CD14-positive monocyte (primary cell): ENCODE results near the gene KAZN. TPM values are rescaled to one million over a fixed set of nuclear protein-coding genes. Genes with fewer than 3 reads are reported as not detected.

Experiments used
- DNase-seq, 3 donors: peaks; one replicate each; pipeline ENCODE4 v3.0.0-alpha.2; 2011 to 2022
- H2AFZ ChIP-seq: 2 replicates; pipeline ENCODE4 v1.6.0; 2012; ENCODE audit warnings: mild to moderate bottlenecking, low read depth, low read length, inconsistent platforms; ENCODE audit not compliant: insufficient read depth, poor library complexity, severe bottlenecking
- H3K27ac ChIP-seq, 2 donors: 1 replicate in 1 of 2; 2 replicates in 1 of 2; pipeline ENCODE4 v1.5.1; 2012 to 2013; ENCODE audit warnings: low read length in 2 of 2, control low read depth in 1 of 2, inconsistent platforms in 1 of 2, low read depth in 1 of 2, mild to moderate bottlenecking in 1 of 2
- H3K27me3 ChIP-seq, 2 donors: one replicate each; pipeline versions ENCODE4 v1.6.0 to v1.6.1; 2011 to 2013; ENCODE audit warnings: low read length in 2 of 2; ENCODE audit not compliant: control insufficient read depth in 2 of 2, insufficient read depth in 2 of 2
- H3K36me3 ChIP-seq, 2 donors: replicated peaks in 1 of 2; 1 replicate in 1 of 2; 2 replicates in 1 of 2; pipeline versions ENCODE4 v1.5.1 to v1.6.1; 2012 to 2013; ENCODE audit warnings: low read length in 2 of 2, control low read depth in 1 of 2, inconsistent platforms in 1 of 2, mild to moderate bottlenecking in 1 of 2; ENCODE audit not compliant: insufficient read depth in 2 of 2, control insufficient read depth in 1 of 2
- H3K4me1 ChIP-seq, 2 donors: 1 replicate in 1 of 2; 2 replicates in 1 of 2; pipeline versions ENCODE4 v1.5.1 to v1.6.1; 2012 to 2013; ENCODE audit warnings: low read length in 2 of 2, control low read depth in 1 of 2, inconsistent platforms in 1 of 2, mild to moderate bottlenecking in 1 of 2, moderate library complexity in 1 of 2; ENCODE audit not compliant: insufficient read depth in 2 of 2, control insufficient read depth in 1 of 2
- H3K4me2 ChIP-seq: replicated peaks from 2 replicates; pipeline ENCODE3; 2012; ENCODE audit warnings: low read length, moderate library complexity, mild to moderate bottlenecking; ENCODE audit not compliant: poor library complexity, severe bottlenecking; ENCODE audit errors: extremely low read depth
- H3K4me3 ChIP-seq, 3 experiments: fragments of 200-600 bp in 1 of 3; sonication (generic) in 1 of 3; replicated peaks in 1 of 3; 1 replicate in 2 of 3; 2 replicates in 1 of 3; pipeline ENCODE4 v1.5.1; 2011 to 2013; ENCODE audit warnings: low read length in 3 of 3, mild to moderate bottlenecking in 3 of 3, control low read depth in 2 of 3, low read depth in 2 of 3, inconsistent platforms in 1 of 3, moderate library complexity in 1 of 3
- H3K79me2 ChIP-seq: 2 replicates; pipeline ENCODE4 v1.6.0; 2012; ENCODE audit warnings: mild to moderate bottlenecking, control low read depth, inconsistent platforms, low read length, moderate library complexity; ENCODE audit not compliant: insufficient read depth
- H3K9ac ChIP-seq: 2 replicates; pipeline ENCODE4 v1.6.0; 2017; ENCODE audit warnings: low read length, mild to moderate bottlenecking; ENCODE audit not compliant: insufficient read depth, poor library complexity, severe bottlenecking
- H3K9me3 ChIP-seq, 2 donors: replicated peaks in 1 of 2; 1 replicate in 1 of 2; 2 replicates in 1 of 2; pipeline versions ENCODE4 v1.5.1 to v1.6.1; 2012 to 2013; ENCODE audit warnings: low read length in 2 of 2, control low read depth in 1 of 2; ENCODE audit not compliant: control insufficient read depth in 1 of 2, insufficient read depth in 1 of 2
- H4K20me1 ChIP-seq: 2 replicates; pipeline ENCODE4 v1.6.0; 2012; ENCODE audit warnings: mild to moderate bottlenecking, low read length, control low read depth, moderate library complexity; ENCODE audit not compliant: insufficient read depth
- H3K27ac Mint-ChIP-seq, 7 donors: one replicate each; pipeline ENCODE4 v1.8.0; 2020; ENCODE audit warnings: mild to moderate bottlenecking in 7 of 7, mixed read lengths in 7 of 7, moderate library complexity in 6 of 7, inconsistent platforms in 2 of 7
- H3K27me3 Mint-ChIP-seq, 3 donors: one replicate each; pipeline ENCODE4 v1.8.0; 2021 to 2022; ENCODE audit warnings: low read depth in 3 of 3, mild to moderate bottlenecking in 3 of 3, mixed read lengths in 3 of 3, moderate library complexity in 3 of 3, inconsistent platforms in 1 of 3
- H3K36me3 Mint-ChIP-seq, 2 donors: one replicate each; pipeline ENCODE4 v1.8.0; 2020; ENCODE audit warnings: mixed read lengths in 2 of 2, inconsistent platforms in 1 of 2, mild to moderate bottlenecking in 1 of 2
- H3K4me1 Mint-ChIP-seq: one replicate; pipeline ENCODE4 v1.8.0; 2020; ENCODE audit warnings: mild to moderate bottlenecking, mixed read lengths
- H3K4me3 Mint-ChIP-seq, 2 donors: one replicate each; pipeline ENCODE4 v1.8.0; 2020; ENCODE audit warnings: mild to moderate bottlenecking in 2 of 2, mixed read lengths in 2 of 2, moderate library complexity in 1 of 2
- H3K9me3 Mint-ChIP-seq, 7 donors: one replicate each; pipeline ENCODE4 v1.8.0; 2020 to 2022; ENCODE audit warnings: mixed read lengths in 7 of 7, mild to moderate bottlenecking in 6 of 7, moderate library complexity in 6 of 7, inconsistent platforms in 2 of 7
- WGBS: methylation state at CpG from one replicate; pipeline ENCODE4 v1.1.5; 2013; ENCODE audit warnings: missing lambda C conversion rate; ENCODE audit not compliant: insufficient coverage; 5-methylcytosine and 5-hydroxymethylcytosine counted together
- intact Hi-C, 2 donors: fragments of 100-400 bp; cut with micrococcal nuclease; formaldehyde crosslinking; loops; one replicate each; pipeline versions ENCODE4 v1.15.0 to v1.15.1; 2023
- polyA plus RNA-seq, 3 donors: library from polyadenylated mRNA; depleted of rRNA in 1 of 3; unstranded in 2 of 3; stranded (reverse) in 1 of 3; fragments of 300-500 nt in 2 of 3; fragments of >200 nt in 1 of 3; fragmentation: Illumina TruSeq in 2 of 3; gene quantifications; 1 replicate in 2 of 3; 2 replicates in 1 of 3; pipeline ENCODE4 v1.2.3, GENCODE V29; 2012 to 2021
- TF ChIP-seq, protein P1 (sequence below): fragments of 200-600 bp; IDR thresholded peaks from one replicate; pipeline ENCODE4 v1.8.0; 2022; ENCODE audit warnings: antibody characterized with exemption, mild to moderate bottlenecking

Gene KAZN
- polyA plus RNA-seq, 3 donors: not detected

DNA sequence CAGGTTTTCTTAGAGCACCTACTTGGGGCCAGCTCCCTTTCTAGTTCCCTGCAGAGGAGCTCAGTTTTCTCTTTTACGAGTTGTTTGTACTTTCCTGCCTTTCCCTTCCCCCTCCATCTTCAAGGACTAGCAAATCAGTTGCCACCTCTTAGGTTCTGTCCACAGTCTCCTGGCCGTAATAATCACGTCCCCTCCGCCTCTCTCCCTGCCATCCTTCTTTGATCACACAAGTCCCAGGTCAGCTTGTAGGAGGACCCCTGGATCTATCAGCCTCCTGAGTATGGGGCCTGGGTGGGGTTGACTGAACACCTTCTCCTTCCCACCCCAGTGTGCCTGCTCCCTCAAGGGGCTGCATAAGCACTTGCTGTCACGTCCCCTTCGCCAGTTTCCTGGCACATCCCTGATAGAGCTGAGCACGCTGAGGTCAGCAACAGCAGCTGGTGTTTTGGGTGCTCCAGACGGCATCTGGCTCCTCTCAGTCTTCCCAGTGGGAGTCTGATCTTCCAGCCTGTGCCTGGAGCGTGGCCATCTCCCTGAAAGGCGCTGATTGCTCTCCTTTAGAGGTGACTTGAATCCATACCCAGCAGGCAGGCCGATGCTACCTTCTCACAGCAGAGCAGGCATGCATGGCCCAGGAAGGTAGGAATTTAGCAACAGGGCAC lies 338.9 kb downstream of the KAZN start:
- no peak overlapping the region for H3K27ac ChIP-seq
- H3K36me3 Mint-ChIP-seq: no peaks in the 10 kb centered on the region
- H3K9me3 Mint-ChIP-seq: no peaks in the 10 kb centered on the region
- H3K36me3 ChIP-seq: no peaks in the 10 kb centered on the region
- H3K9ac ChIP-seq: no peak overlapping the region
- H3K27me3 ChIP-seq: no peaks in the 10 kb centered on the region
- 86% methylated on average over 6 of the region's 11 CpGs for WGBS
- intact Hi-C loops: no loop called here
- no peak overlapping the region for H3K4me3 Mint-ChIP-seq
- H3K9me3 ChIP-seq: no peaks in the 10 kb centered on the region
- H3K79me2 ChIP-seq: no peaks in the 10 kb centered on the region
- H3K4me1 ChIP-seq: no peaks in the 10 kb centered on the region
- H3K27me3 Mint-ChIP-seq: peaks cover 0 to 8% (median 0%) of the 10 kb centered on the region in 3 donors
- no peaks in the 10 kb centered on the region for H4K20me1 ChIP-seq
- H2AFZ ChIP-seq: no peak overlapping the region
- TF ChIP-seq, protein P1, sequence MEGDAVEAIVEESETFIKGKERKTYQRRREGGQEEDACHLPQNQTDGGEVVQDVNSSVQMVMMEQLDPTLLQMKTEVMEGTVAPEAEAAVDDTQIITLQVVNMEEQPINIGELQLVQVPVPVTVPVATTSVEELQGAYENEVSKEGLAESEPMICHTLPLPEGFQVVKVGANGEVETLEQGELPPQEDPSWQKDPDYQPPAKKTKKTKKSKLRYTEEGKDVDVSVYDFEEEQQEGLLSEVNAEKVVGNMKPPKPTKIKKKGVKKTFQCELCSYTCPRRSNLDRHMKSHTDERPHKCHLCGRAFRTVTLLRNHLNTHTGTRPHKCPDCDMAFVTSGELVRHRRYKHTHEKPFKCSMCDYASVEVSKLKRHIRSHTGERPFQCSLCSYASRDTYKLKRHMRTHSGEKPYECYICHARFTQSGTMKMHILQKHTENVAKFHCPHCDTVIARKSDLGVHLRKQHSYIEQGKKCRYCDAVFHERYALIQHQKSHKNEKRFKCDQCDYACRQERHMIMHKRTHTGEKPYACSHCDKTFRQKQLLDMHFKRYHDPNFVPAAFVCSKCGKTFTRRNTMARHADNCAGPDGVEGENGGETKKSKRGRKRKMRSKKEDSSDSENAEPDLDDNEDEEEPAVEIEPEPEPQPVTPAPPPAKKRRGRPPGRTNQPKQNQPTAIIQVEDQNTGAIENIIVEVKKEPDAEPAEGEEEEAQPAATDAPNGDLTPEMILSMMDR: no peak
- H3K4me1 Mint-ChIP-seq: no peaks in the 10 kb centered on the region
- DNase-seq: no peak
- no peak overlapping the region for H3K4me2 ChIP-seq
- H3K4me3 ChIP-seq: no peak overlapping the region
- H3K27ac Mint-ChIP-seq: no peak overlapping the region

DNA sequence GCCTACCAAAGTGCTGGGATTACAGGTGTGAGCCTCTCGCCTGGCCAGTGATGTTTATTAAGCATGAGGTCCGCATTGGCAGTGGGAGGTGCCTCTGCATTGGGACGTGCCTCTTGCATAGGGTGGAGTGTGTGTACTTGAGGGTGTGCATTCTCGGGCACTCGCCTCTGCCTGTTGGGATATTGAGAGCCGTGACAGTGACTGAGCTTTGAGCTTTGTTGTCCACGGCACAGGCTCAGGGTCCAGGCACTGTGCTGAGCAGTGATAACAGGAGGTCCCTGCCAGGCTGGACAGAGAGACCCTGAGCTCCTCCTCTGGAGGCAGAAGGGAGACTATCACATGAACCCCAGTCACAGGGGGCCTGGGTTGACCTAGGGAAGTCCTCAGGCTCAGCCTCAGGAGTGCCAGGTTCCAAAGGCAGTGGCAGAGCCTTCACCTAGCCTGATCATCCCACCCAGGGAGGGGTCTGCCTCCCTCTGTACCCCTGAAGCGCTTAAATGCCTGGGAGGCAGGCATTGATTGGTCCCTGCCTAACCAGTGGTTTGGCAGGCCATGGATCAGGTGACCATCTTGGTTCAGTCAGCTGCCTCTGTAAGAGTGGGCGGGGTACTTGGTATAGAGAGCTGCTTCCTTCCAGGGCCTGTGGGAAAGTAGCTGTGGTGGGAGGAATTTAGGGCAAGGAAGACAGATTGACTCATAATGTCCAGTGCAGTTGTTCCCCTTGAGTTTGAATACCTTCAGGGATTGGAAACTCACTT lies 341.2 kb downstream of the KAZN start:
- no peak overlapping the region for H3K27ac ChIP-seq
- no peaks in the 10 kb centered on the region for H3K4me1 Mint-ChIP-seq
- TF ChIP-seq, protein P1: no peak
- DNase-seq: no peak
- H3K27ac Mint-ChIP-seq: peak overlapping the region in 1 of 7 donors; percentile 51
- no peak overlapping the region for H3K9ac ChIP-seq
- H3K9me3 Mint-ChIP-seq: no peaks in the 10 kb centered on the region
- H3K79me2 ChIP-seq: no peaks in the 10 kb centered on the region
- no peaks in the 10 kb centered on the region for H3K36me3 Mint-ChIP-seq
- H3K4me2 ChIP-seq: no peak overlapping the region
- H3K27me3 ChIP-seq: no peaks in the 10 kb centered on the region
- H3K4me3 ChIP-seq: no peak overlapping the region
- H2AFZ ChIP-seq: no peak overlapping the region
- no peaks in the 10 kb centered on the region for H3K36me3 ChIP-seq
- no peak overlapping the region for H3K4me3 Mint-ChIP-seq
- no peaks in the 10 kb centered on the region for H3K9me3 ChIP-seq
- peaks cover 0 to 10% (median 0%) of the 10 kb centered on the region in 3 donors for H3K27me3 Mint-ChIP-seq
- H4K20me1 ChIP-seq: no peaks in the 10 kb centered on the region
- 96% methylated on average over 5 of the region's 9 CpGs for WGBS
- no peaks in the 10 kb centered on the region for H3K4me1 ChIP-seq
- intact Hi-C loops: no loop called here
